Activated gamma-delta T cell treated with anti-CD3 and anti-CD28 coated beads, Interleukin-2, amount 50 U/mL, for 16 hours (primary cell): Measurements from ENCODE around the gene GRIK4.

Source experiments
- DNase-seq: peaks from one replicate; pipeline ENCODE4 v3.0.0-alpha.2; 2020; ENCODE audit warnings: low read depth

The GRIK4 gene

GRCh38 chr11:120635136-120635810, 123.7 kb downstream of the GRIK4 start:
- DNase-seq: no peak

DNA sequence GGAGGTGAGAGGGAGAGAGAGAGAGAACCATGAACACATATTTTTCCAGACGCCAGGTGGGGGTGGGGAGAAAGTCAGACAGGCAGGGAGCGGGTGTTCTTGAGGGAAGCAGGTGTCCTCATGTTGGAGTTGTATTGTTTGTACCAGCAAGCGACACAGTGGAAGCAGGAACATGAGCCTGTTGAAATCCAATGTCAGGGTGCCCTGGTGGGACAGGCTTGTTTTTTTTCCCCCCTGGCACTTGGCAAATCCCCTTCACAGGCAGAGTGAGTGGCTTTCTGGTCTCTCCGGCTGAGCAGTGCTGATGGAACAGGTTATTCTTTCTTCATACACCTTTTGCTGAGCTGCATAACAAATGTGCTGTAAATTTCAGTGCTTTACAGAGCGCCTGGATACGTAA, 125.6 kb downstream of the GRIK4 start:
- DNase-seq: no peak

DNA sequence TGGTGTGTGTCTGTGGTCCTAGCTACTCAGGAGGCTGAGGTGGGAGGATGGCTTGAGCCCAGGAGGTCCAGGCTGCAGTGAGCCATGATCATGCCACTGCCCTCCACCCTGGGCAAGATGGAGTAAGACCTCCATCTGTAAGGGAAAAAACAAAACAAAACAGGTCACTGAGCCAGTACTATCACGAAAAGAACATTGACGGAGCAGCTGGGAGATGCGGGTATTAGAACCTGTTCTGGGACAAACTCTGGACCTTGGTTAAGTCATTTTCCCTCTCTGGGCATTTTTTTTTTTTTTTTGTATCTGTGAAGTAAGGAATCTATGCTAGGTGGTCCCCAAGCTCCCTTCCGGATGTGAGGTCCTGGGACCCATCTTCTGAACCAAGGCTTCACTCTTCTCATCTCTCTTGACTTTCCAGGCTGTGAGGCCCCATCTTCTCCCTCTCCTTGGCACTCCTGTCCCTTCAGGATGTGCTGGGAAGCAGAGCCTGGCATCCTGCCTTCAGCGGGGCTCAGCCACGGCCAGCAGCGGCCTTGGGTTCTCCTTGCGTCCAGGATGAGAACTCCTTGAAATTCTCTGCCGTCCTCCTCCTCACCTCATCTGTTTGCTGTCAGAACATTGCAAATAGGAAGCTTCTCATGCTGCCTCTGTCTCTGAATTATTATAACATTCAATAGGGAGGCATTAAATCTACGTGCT, 130.8 kb downstream of the GRIK4 start:
- DNase-seq: no peak

- DNase-seq: no peak
Observed at GRCh38 chr11:120643284-120643683, 131.7 kb downstream of the GRIK4 start.

DNA sequence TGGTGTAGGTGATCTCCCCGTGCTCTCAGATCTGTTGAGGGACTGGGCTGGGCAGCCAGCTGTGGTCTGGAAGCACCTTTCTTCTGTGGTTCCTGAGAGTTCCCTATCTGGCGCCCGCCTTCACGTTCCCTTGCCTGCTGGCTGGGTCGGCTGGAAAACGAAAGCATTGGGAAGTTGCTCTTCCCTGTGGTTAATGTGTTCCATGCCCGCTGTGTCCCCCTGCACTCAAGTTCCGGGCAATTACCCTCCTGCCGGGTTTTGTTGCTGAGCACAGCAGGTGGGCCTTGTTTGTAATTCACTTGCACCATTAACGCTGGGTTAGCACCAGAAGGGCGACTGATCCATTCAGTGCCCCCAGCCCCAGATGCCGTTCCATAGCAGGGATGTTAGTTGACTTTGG, 134.1 kb downstream of the GRIK4 start:
- no peak for DNase-seq

GRCh38 chr11:120646206-120646605, 134.7 kb downstream of the GRIK4 start:
- DNase-seq: no peak

GRCh38 chr11:120647681-120648080, 136.1 kb downstream of the GRIK4 start:
- DNase-seq: no peak

- DNase-seq: no peak
Observed at GRCh38 chr11:120648771-120649170, 137.2 kb downstream of the GRIK4 start.

- no peak for DNase-seq
Observed at GRCh38 chr11:120649316-120649715, 137.8 kb downstream of the GRIK4 start.

- DNase-seq: no peak
Observed at GRCh38 chr11:120651396-120651795, 139.8 kb downstream of the GRIK4 start.

DNA sequence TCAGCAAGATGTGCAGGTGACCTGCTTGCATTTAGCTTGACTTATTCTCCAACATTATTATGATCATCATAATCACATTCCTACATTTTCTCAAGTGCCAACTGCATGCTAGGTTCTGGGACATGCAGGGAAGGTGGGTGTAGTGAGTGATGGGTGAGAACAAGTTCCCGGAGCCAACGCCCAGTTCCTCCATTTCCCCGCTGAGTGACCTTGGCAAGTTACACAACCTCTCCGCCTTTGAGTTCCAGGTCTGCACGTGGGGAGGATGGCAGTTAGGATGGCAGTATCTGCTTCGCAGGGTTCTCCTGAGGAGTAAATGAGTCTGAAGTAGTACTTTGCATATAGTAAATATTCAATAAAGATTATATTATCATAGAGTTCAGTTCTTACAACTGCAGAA, 140.3 kb downstream of the GRIK4 start:
- DNase-seq: no peak

DNA sequence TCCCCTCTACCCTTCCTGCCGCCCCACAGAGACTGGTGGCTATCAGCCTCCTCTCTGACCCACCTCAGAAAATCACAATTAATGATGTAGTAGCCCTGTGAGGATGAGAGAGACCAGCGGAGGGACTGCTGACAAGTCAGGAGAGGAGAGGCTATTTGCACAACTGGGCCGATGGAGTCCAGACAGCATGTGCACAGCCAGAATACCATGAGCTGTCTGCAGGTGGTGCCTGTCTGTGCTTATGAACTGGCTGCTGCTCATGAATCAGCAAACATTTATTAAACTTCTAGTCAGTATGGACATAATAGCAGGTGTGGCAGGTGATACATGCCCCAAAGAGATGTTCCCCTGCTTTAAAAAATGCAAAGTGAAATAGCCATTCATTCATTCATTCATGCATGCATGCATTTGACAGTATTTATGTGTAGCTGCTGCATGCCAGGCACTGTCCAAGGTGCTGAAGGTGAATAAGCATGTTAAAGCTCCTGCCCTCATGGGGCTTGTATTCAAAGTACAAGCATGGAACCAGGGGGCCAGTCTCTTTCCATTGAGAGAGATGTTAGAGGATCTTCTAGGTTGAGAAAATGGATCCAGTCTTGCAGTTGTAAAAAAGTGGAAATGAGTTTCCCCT, 141.3 kb downstream of the GRIK4 start:
- DNase-seq: no peak

- DNase-seq: no peak
Observed at GRCh38 chr11:120655589-120655988, 144.0 kb downstream of the GRIK4 start.

GRCh38 chr11:120657306-120658070, 145.9 kb downstream of the GRIK4 start:
- DNase-seq: no peak

GRCh38 chr11:120658071-120658423, 146.5 kb downstream of the GRIK4 start:
- DNase-seq: no peak

- no peak for DNase-seq
Observed at GRCh38 chr11:120659076-120659475, 147.5 kb downstream of the GRIK4 start.

DNA sequence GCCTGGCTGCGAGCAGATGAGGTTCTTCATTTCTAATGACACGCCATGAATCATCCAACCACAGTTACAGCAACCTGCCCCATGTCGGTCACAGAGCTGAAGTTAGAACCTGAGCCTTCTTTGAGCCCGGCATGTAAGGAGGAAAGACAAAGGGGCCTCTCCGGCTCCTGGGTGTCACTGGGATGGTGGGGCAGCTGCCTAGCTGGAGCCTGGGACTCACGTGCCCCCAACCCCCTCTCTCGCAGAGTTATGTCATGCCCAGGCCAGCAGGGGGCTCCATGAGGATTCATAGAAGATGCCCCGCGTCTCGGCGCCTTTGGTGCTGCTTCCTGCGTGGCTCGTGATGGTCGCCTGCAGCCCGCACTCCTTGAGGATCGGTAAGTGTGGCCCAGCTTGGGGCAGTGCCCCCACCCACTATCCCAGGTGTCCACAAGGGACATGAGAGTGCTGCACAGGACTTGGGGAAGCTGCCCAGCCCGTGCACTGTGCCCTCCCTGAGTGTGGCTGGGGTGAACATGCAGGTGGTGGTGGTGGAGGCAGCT, 148.5 kb downstream of the GRIK4 start:
- no peak for DNase-seq

DNA sequence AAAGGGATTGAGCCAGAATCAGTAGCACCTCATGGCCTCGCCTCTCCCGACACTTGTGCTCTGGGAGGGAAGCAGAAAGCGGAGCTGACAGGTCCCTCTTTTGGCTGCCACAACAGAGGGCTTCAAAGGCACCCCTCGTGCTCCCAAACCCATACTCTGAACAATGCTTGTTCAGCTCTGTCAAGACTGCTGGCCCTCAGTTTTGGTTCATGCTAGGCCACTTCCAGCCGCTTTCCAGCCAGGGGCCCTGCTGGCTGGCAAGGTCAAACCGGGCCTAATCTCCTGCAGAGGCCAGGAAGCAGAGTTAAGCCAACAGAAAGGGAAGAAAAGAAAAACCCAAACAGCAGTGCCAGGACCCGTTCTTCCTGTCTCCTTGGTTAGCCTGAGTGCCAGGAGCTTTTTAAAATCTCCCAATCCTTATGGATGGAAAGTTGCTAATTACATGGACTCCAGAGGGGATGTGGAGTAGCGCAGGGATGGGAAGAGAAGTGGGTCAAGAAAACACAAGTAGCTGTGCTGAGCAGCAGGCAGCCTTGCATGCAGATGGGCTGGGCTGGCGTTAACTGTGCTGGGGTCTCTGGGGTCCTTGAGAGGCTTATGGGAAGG, 150.6 kb downstream of the GRIK4 start:
- no peak for DNase-seq

GRCh38 chr11:120663142-120663541, 151.6 kb downstream of the GRIK4 start:
- DNase-seq: no peak

GRCh38 chr11:120666121-120666639, 154.6 kb downstream of the GRIK4 start:
- DNase-seq: no peak

- DNase-seq: no peak
Observed at GRCh38 chr11:120667281-120667680, 155.7 kb downstream of the GRIK4 start.

GRCh38 chr11:120667934-120668333, 156.4 kb downstream of the GRIK4 start:
- no peak for DNase-seq
